HG03095 (cell line): ENCODE measurements around the gene ZCCHC17.
"Not testable (repeated sequence)": the region's sequence is repeated elsewhere in the genome, so short reads cannot be mapped to it uniquely, and the experiment has no call there.

Experiments used
- ATAC-seq: cut with Tn5 transposase; IDR thresholded peaks from one replicate; pipeline ENCODE4 v1.9.1; 2021; ENCODE audit warnings: moderate library complexity; ENCODE audit not compliant: unreplicated experiment

The ZCCHC17 gene

GRCh38 chr1:31296486-31297276 is at the start of gene ZCCHC17, which contains the start of gene SNRNP40:
Gene ZCCHC17 (plus strand): TSS chr1:31297032. CDS start chr1:31310099, 13,067 bp downstream.
Gene SNRNP40 (minus strand): TSS chr1:31296788. CDS start chr1:31296751, 37 bp downstream.
- peak; percentile 96 for ATAC-seq

DNA sequence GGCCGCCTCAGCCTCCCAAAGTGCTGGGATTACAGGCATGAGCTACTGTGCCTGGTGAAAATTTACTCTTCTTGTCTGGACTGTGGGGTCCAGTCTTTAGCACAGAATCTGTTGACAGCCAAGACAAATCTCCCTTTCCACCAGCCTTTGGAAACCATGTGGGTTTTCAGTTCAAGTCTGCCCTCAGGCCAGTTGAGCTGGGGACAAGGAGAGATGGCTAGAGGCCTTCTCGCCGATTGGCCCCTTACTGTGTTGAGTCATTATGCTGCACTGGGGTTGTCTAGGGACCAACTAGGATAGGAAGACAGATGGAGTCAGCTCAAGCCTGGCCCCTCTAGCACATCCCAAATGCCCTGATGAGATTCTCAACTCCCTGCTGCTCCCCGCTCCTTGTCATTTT is 48.6 kb upstream of the ZCCHC17 start:
- no peak for ATAC-seq

DNA sequence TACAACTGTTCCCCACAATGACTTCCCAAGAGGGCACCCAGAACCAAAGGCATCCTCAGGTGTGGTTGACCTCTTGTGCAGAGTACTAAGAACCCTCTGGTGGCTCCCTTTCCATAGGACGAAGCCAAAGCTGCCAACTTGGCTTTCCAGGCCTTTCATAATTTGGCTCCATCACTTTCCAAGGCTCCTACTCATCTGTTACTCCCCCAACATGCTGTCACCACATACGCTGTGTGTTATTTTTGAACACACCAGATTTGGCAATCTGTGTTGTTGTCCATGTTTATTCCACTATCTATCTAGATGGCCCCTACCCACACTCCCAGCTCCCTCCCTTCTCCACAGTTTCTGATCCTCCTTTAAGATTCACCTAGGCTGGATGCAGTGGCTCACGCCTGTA is 47.0 kb upstream of the ZCCHC17 start:
- no peak for ATAC-seq

DNA sequence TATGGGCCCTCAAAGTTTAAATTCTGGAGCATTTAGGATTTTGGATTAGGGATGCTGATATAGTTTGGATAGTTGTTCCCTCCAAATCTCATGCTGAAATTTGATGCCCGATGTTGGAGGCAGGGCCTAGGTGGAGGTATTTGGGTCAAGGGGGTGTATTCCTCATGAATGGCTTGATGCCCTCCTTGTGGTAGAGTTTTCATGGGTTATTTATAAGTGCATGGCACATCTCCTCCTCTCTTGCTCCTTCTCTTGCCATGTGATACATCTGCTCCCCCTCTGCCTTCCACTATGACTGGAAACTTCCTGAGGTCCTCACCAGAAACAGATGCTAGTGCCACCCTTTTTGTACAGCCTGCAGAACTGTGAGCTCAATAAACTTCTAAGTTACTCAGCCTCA is 39.6 kb upstream of the ZCCHC17 start:
- no peak for ATAC-seq

- ATAC-seq: no peak
Observed at GRCh38 chr1:31258581-31258980, 38.3 kb upstream of the ZCCHC17 start.

DNA sequence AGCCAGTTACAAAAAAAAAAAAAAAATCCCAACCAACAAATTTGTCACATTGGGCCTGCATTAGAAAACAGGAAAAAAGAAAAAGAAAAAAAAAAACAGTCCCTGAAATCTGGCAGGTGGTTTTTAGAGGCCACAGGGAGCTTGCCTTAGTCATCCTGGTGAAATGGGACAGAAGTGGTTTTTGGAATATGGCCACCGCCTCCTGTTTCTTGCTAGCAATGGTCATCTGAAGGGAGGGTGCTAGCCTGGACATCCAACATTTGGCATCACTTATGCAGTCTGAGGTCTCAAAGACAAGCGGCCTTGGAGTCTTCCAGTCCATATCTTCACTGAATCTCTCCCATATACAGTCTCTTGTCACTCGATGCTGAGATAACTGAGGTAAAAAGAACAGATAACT is 37.1 kb upstream of the ZCCHC17 start:
- ATAC-seq: no peak

GRCh38 chr1:31261916-31262315 is 34.9 kb upstream of the ZCCHC17 start:
- no peak for ATAC-seq

DNA sequence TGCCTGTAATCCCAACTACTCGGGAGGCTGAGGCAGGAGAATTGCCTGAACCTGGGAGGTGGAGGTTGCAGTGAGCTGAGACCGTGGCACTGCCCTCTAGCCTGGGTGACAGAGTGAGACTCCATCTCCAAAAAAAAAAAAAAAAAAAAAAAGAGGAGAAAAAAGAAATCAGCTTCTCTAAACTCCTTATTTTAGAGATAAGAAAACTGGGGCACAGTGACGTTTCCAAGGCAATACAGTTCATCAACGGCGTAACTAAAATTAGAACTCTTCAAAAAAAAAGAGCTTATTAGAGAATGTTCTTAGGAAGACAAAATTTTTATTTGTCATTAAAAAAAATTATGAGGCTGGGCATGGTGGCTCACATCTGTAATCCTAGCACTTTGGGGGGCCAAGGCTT is 34.4 kb upstream of the ZCCHC17 start:
- ATAC-seq: not testable (repeated sequence)

DNA sequence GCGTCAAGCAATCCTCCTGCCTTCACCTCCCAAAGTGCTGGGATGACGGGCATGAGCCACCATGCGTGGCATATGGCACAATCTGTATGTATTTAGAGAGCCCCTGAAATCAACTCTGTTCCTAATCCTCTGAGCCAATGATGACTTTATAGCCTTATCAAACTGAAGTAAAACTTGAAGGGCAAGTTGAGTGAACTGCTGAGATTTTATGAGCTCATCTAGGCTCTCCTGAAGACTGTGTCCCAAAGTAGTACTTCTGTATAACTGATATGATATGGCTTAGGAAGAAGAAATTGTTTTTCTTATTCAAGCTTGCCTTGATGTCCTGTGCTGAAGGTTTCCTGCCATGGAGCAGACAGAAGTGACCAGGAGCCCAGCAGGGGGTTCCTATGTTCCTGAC is 33.4 kb upstream of the ZCCHC17 start:
- no peak for ATAC-seq

- ATAC-seq: no peak
Observed at GRCh38 chr1:31264790-31265386, 31.9 kb upstream of the ZCCHC17 start.

- ATAC-seq: no peak
Observed at GRCh38 chr1:31266547-31266946, 30.3 kb upstream of the ZCCHC17 start.

- no peak for ATAC-seq
Observed at GRCh38 chr1:31272369-31272768, 24.5 kb upstream of the ZCCHC17 start.

DNA sequence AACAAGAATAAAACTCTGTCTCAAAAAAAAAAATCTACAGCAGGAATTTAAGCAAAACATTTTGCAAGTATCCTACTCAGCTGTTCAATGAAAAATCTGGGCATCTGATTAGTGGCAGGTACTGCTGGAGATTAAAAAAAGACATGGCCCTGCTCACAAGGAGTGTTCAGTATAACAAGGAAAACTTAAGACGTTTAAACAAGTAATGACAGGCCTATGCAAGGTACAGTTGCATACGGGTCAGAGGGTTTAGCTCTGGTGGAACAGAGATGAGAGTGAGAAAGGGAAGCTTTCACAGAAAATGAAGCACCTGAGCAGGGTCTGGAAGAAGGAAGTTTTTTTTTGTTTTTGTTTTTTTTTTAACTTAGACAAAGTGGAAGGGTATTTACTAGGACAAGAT is 23.2 kb upstream of the ZCCHC17 start:
- ATAC-seq: no peak

DNA sequence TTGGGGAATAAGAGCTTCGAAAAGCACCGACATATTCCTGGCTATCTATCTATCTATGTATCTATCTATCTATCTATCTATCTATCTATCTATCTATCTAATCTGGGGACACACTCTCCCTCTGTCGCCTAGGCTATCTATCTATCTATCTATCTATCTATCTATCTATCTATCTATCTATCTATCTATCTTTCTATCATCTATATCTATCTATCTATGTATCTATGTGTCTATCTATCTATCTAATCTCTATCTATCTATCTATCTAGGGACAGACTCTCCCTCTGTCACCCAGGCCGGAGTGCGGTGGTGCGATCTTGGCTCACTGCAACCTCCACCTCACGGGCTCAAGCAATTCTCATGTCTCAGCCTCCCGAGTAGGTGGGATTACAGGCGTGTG is 14.4 kb upstream of the ZCCHC17 start:
- not testable (repeated sequence) for ATAC-seq

DNA sequence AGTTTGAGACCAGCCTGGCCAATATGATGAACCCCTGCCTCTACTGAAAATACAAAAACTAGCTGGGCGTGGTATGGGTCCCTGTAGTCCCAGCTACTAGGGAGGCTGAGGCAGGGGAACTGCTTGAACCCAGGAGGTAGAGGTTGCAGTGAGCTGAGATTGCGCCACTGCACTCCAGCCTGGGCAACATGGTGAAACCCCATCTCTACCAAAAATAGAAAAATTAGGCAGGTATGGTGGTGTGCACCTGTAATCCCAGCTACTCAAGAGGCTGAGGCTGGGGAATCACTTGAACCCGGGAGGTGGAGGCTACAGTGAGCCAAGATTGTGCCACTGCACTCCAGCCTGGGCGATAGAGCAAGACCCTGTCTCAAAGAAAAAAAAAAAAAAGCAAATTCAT is 9.0 kb upstream of the ZCCHC17 start:
- ATAC-seq: not testable (repeated sequence)

DNA sequence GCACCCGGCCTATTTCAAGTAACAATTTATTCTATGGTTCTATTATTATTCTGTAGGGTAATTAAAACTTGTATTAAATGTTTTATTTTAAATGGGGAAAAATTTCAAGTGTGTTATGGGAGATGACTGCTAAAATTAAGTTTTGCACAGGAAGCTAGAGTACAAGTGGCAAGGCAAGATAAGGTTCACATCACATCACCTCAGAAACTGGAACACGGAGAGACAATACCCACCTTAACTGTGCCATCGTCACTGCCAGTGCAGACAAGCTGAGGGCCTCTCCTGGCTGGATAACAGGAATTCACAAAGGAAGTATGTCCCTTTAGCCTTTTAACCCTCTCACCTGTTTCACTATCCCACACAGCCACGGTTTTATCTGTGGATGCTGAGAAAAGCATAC is 7.8 kb upstream of the ZCCHC17 start:
- no peak for ATAC-seq

DNA sequence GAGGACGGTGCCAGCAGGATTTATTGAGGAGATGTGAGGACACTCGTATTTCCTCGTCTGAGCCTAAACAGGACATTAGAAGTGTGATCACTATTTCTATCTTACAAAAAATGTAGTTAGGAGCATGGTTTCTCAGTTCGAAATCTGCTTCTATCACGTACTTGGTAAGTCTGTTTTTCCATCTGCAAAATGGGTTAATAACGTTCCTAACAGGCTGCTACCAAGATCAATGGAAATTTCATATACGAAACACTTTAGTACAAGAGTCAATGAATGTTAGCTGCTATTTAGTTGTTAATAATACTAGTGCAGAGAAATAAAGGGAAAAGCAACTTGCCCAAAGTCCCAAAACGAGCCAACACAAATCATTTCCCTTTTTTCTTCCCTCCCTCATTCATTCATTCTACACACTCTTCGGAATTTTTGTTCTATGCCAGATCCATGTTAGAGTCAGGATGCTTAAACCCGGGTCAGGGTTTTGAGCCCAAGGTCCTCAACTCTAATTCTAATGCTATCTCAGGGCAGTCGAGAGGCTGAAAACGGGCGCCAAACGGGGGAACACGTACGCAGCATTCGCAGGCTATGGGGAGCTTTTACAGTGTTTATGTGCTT is 852 bp upstream of the ZCCHC17 start:
- no peak for ATAC-seq

DNA sequence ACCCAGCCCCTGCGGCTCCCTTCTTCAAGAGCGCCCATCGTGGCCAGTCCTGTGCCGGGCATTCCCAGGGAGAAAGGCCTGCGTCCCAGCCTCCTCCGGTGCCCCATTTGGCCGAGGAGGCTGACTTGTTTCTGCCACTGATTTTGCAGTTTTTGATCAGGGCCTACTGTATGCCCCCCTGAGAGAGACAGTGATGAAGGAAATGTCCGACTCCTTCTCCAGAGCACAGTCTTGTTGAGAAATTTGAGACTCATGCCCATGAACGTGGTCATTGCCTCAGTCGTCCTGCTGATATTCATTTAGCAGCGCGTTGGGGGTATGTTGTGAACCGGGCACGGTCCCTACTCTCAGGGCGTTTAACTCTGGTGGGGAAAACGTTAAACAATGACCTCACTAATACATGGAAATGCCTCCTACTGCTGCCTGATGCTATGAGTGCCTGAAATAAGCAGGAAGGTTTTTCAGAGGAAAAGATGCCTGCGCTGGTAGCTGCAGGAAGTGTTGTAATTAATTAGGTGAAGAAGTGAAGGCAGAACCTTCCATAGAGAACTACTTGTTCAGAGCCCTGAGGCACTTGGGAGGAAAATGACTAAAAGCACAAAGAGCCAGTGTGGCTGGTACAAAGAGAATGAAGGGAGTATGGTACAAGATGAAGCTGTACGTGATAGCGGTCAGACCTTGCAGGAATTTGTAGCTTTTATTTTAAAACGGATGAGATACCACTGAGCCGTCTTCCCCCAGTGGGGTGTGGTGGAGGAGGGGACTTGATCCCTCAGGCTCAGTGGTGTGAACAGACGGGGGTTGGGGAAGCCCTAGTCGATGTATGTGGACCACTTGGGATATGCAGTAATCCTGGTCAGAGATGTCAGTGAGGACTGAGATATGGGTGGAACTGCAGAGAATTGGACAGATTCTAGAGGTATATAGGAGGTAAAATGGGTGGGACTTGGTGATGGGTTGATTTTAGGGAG is 730 bp downstream of the ZCCHC17 start:
- ATAC-seq: no peak

DNA sequence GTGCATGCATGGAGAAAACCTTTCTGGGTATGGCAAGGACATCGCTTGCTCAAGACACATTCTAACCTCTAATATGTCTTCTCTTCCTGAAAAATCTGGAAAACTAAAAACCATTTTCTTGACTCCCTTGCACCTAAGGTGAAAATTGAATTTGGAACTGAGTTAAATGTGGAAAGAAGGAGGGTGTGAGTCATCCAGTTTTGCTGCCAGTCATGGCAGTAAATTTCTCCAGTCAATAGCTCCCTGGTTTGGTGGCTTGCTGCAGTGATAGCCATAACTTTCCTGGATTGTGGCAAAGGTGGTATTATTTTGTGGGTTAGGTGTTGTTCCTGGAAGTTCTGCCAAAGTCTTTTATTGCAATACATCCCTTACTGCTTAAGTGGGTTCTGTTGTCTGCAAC is 2.5 kb downstream of the ZCCHC17 start:
- no peak for ATAC-seq

- ATAC-seq: no peak
Observed at GRCh38 chr1:31300193-31300592, 3.4 kb downstream of the ZCCHC17 start.
